ENCODE measurements around the gene PPP1R1B. TPM values are rescaled to one million over a fixed set of nuclear protein-coding genes. Genes with fewer than 3 reads are reported as not detected.

Gene PPP1R1B
- polyA plus RNA-seq, 1 donor from 2014 or later = 1.8 TPM

DNA sequence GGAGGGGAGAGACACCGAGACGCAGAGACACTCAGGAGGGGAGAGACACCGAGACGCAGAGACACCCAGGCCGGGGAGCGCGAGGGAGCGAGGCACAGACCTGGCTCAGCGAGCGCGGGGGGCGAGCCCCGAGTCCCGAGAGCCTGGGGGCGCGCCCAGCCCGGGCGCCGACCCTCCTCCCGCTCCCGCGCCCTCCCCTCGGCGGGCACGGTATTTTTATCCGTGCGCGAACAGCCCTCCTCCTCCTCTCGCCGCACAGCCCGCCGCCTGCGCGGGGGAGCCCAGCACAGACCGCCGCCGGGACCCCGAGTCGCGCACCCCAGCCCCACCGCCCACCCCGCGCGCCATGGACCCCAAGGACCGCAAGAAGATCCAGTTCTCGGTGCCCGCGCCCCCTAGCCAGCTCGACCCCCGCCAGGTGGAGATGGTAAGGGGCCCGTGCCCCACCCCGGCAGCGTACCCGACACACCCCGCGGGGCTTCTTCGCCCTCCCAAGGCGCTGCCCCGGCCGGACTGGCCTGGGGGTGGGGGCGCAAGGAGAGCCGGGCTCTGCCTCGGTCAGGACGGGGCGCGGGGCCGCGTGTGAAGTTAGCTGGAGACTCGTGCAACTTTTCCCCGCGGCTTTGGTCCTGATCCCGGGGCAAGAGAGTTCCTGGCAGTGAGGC, 427 bp downstream of the PPP1R1B start:
- TF ChIP-seq MXI1 (conservative IDR thresholded peaks at IDR 0.05; ENCODE audit: poor library complexity, severe bottlenecking) (no peak), EZH2 (IDR thresholded peaks at IDR 0.05; ENCODE audit: borderline replicate concordance, insufficient read depth, low read length, poor library complexity, severe bottlenecking) (peak; percentile 14)
- no peaks in the 10 kb centered on the region for H3K9me2 ChIP-seq (ENCODE audit: insufficient read depth, low read length)
- no peak overlapping the region for H2AFZ ChIP-seq (ENCODE audit: low read depth, low read length)
- no peaks in the 10 kb centered on the region for H3K9me3 ChIP-seq (ENCODE audit: low read length)
- peak overlapping the region; percentile 55 for H3K4me2 ChIP-seq (ENCODE audit: low read length)
- no peaks in the 10 kb centered on the region for H3F3A ChIP-seq (ENCODE audit: insufficient read depth, low read length, poor library complexity, severe bottlenecking)
- H3K4me3 ChIP-seq (ENCODE audit: low read length) = peak overlapping the region; percentile 66
- no peaks in the 10 kb centered on the region for H4K20me1 ChIP-seq (ENCODE audit: insufficient read depth)
- no peaks in the 10 kb centered on the region for H3K79me2 ChIP-seq (replicated peaks; ENCODE audit: insufficient read depth, low read length)
- H3K27me3 ChIP-seq (ENCODE audit: insufficient read depth, low read depth, low read length) = peaks cover 50% of the 10 kb centered on the region
- H3K9ac ChIP-seq (ENCODE audit: low read length) = peak overlapping the region; percentile 43
- H3K36me3 ChIP-seq (ENCODE audit: insufficient read depth, low read length) = no peaks in the 10 kb centered on the region
- no peak overlapping the region for H3K27ac ChIP-seq (ENCODE audit: low read length)

DNA sequence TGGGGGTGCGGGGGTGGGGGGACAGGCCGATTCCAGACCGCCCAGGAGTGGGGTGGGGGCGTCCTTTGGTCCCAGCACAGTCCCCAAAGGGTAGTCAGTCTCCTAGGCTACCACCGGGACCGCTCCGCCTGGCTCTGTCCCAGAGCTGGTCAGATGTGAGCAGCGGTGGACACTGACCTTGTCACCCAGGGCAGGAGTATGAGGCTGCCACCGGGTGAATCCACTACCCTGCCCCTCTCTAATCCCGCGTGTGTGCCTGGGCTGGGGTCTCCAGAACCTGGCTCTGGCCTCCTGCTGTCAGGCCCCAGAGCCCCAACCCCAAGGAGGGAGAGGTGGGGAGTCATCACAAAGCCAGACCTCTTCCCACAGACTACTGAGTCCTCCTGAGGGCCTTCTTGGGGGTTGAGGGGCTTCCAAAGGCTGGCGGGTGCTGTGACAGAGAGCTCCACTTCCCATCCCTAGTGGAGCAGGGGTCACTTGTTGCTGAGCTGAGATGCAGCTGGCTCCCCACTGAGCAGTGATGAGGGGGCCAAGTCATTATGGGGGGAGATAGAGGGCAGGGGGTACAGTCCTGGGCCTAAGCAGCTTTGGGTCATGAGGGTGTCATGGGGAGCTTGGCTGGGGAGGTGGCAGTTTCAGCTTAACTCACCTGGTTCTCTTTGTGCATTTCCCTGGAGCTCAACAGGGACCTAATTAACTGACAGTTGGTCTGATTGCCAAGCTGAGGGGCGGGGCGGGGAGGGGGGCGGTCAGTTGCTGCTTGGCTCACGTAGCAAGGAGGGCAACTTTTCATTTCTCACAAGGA, 1.2 kb downstream of the PPP1R1B start:
- H3K9ac ChIP-seq (ENCODE audit: low read length) = no peak overlapping the region
- no peaks in the 10 kb centered on the region for H3K79me2 ChIP-seq (replicated peaks; ENCODE audit: insufficient read depth, low read length)
- H3K27ac ChIP-seq (ENCODE audit: low read length) = no peak overlapping the region
- no peaks in the 10 kb centered on the region for H4K20me1 ChIP-seq (ENCODE audit: insufficient read depth)
- no peak overlapping the region for H3K4me2 ChIP-seq (ENCODE audit: low read length)
- H3K9me2 ChIP-seq (ENCODE audit: insufficient read depth, low read length) = no peaks in the 10 kb centered on the region
- no peaks in the 10 kb centered on the region for H3K36me3 ChIP-seq (ENCODE audit: insufficient read depth, low read length)
- no peaks in the 10 kb centered on the region for H3F3A ChIP-seq (ENCODE audit: insufficient read depth, low read length, poor library complexity, severe bottlenecking)
- H2AFZ ChIP-seq (ENCODE audit: low read depth, low read length) = no peak overlapping the region
- H3K9me3 ChIP-seq (ENCODE audit: low read length) = no peaks in the 10 kb centered on the region
- H3K27me3 ChIP-seq (ENCODE audit: insufficient read depth, low read depth, low read length) = peaks cover 50% of the 10 kb centered on the region
- H3K4me3 ChIP-seq (ENCODE audit: low read length) = peak overlapping the region; percentile 66
- no peak for TF ChIP-seq SMC3 (conservative IDR thresholded peaks at IDR 0.05; ENCODE audit: poor library complexity)
- peak; percentile 10 for TF ChIP-seq EZH2 (IDR thresholded peaks at IDR 0.05; ENCODE audit: borderline replicate concordance, insufficient read depth, low read length, poor library complexity, severe bottlenecking)

- no peak for TF ChIP-seq MXI1 (conservative IDR thresholded peaks at IDR 0.05; ENCODE audit: poor library complexity, severe bottlenecking)
- no peak for TF ChIP-seq RAD21 (conservative IDR thresholded peaks at IDR 0.05)
- no peak for TF ChIP-seq SMC3 (conservative IDR thresholded peaks at IDR 0.05; ENCODE audit: poor library complexity)
- TF ChIP-seq CTCF (IDR thresholded peaks at IDR 0.05; ENCODE audit: poor library complexity, severe bottlenecking) = no peak
- TF ChIP-seq EP300 (conservative IDR thresholded peaks at IDR 0.05; ENCODE audit: poor library complexity, severe bottlenecking) = no peak
- no peak for TF ChIP-seq TAF1 (IDR thresholded peaks at IDR 0.05; ENCODE audit: low read depth)
- no peak for TF ChIP-seq EZH2 (IDR thresholded peaks at IDR 0.05; ENCODE audit: borderline replicate concordance, insufficient read depth, low read length, poor library complexity, severe bottlenecking)
- no peak for TF ChIP-seq POLR2AphosphoS5 (IDR thresholded peaks at IDR 0.05)
- no peak for TF ChIP-seq REST (IDR thresholded peaks at IDR 0.05; ENCODE audit: borderline replicate concordance)
- H3K9me3 ChIP-seq (ENCODE audit: low read length) = no peaks in the 10 kb centered on the region
- peaks cover 48% of the 10 kb centered on the region for H3K27me3 ChIP-seq (ENCODE audit: insufficient read depth, low read depth, low read length)
- H3K4me2 ChIP-seq (ENCODE audit: low read length) = no peak overlapping the region
- H2AFZ ChIP-seq (ENCODE audit: low read depth, low read length) = no peak overlapping the region
- H3K4me3 ChIP-seq (ENCODE audit: low read length) = no peak overlapping the region
- H4K20me1 ChIP-seq (ENCODE audit: insufficient read depth) = no peaks in the 10 kb centered on the region
- H3K9ac ChIP-seq (ENCODE audit: low read length) = no peak overlapping the region
- no peaks in the 10 kb centered on the region for H3K36me3 ChIP-seq (ENCODE audit: insufficient read depth, low read length)
- H3K27ac ChIP-seq (ENCODE audit: low read length) = no peak overlapping the region
- H3K79me2 ChIP-seq (replicated peaks; ENCODE audit: insufficient read depth, low read length) = no peaks in the 10 kb centered on the region
- H3K9me2 ChIP-seq (ENCODE audit: insufficient read depth, low read length) = no peaks in the 10 kb centered on the region
- H3F3A ChIP-seq (ENCODE audit: insufficient read depth, low read length, poor library complexity, severe bottlenecking) = no peaks in the 10 kb centered on the region
These were observed 2.1 kb downstream of the PPP1R1B start for GRCh38 chr17:39628655-39629493.
